Stimulated activated CD4-positive, alpha-beta T cell treated with anti-CD3 and anti-CD28 coated beads, TNF-alpha, amount 100 ng/mL, for 4 hours (primary cell): Measurements from ENCODE around the gene NBR1.
"Not testable (repeated sequence)": the region's sequence is repeated elsewhere in the genome, so short reads cannot be mapped to it uniquely, and the experiment has no call there.

Source experiments
- DNase-seq, 3 experiments: peaks; one replicate each; pipeline ENCODE4 v3.0.0-alpha.2; 2020; ENCODE audit warnings: low read depth in 3 of 3

Gene NBR1

GRCh38 chr17:43159232-43159631, 11.8 kb upstream of the NBR1 start:
- DNase-seq, result not testable (repeated sequence)

DNA sequence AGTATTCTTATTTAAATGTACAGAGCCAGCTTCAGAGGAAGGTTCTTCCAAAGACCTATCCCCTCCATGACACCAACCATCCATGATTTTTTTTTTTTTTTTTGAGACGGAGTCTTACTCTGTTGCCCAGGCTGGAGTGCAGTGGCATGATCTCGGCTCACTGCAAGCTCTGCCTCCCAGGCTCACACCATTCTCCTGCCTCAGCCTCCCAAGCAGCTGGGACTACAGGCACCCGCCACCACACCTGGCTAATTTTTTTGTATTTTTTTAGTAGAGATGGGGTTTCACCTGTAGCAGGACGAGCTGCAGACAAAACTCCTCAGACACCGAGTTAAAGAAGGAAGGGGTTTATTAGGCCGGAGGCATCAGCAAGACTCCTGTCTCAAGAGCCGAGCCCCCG, 11.1 kb upstream of the NBR1 start:
- DNase-seq, result not testable (repeated sequence)

DNA sequence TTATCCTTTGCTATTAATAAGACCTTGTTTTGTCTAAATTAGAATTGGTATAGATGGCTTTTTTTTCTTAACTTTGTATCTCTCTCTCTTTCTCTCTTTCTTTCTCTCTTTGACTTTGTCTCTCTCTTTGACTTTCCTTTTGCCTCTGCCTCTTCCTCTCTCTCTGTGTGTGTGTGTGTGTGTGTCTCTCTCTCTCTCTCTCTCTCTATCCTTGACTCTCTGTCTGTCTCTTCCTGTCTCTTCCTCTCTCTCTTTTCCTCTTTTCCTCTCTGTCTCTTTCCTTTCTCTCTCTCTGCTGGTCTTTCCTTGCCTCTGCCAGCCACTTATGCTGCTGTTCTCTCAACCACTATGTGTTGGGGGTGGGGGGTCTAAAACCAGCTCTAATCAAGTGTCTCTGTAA, 5.0 kb upstream of the NBR1 start:
- not testable (repeated sequence) for DNase-seq

DNA sequence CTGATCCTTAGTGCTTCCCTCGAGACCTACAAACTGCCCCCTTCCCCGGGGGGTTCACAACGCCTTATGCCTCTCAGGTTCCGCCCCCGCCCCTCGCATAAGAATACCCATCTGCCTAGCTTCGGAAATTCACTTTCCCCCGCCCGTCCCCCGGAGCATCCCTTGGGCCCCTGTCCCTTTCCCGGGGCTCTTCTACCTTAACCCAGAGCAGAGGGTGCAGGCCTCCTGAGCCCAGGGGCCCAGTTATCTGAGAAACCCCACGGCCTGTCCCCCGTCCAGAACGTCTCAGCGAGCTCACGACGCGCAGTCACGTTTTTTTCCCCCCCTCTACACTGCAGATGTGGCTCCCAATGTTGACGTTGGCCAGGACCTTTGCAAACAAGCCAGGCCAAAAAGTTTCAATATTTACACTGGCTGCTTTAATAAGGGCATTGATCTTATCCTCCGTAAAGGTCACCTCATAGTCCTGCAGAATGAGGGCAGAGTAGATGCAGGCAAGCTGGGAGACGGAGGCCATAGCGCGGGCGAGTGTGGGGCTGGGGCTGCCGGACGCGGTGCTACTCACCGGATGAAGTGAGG, 1.4 kb upstream of the NBR1 start:
- peak in 1 of 3 experiments; percentile 6 for DNase-seq

DNA sequence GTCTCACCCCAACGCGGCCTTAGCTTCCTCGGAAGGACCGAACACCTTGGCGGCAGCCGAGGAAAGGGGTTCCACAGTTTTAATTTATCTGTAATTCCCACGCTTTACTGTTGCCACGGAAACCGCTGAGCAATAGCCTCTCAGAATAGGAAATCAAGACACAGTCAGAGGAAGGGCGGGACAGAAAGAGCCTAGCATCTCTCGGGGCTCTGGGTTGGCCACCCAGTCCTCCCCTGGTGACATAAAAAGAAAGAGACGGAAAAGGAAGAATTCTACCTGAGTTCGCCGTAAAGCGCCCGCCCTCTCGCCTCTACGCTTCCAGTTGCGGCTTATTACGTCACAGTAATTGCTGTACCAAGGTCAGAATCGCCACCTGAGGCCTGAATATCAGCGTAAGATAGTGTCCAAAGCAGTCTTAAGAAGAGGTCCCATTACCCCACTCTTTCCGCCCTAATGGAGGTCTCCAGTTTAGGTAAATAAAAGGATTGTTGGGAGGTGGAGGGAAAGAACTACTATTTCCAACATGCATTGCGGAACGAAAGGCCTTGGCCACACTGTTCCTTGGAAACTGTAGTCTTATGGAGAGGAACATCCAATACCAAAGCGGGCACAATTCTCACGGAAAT, 761 bp upstream of the NBR1 start:
- DNase-seq, result peak; percentile 59 to 78 (median 73)

DNA sequence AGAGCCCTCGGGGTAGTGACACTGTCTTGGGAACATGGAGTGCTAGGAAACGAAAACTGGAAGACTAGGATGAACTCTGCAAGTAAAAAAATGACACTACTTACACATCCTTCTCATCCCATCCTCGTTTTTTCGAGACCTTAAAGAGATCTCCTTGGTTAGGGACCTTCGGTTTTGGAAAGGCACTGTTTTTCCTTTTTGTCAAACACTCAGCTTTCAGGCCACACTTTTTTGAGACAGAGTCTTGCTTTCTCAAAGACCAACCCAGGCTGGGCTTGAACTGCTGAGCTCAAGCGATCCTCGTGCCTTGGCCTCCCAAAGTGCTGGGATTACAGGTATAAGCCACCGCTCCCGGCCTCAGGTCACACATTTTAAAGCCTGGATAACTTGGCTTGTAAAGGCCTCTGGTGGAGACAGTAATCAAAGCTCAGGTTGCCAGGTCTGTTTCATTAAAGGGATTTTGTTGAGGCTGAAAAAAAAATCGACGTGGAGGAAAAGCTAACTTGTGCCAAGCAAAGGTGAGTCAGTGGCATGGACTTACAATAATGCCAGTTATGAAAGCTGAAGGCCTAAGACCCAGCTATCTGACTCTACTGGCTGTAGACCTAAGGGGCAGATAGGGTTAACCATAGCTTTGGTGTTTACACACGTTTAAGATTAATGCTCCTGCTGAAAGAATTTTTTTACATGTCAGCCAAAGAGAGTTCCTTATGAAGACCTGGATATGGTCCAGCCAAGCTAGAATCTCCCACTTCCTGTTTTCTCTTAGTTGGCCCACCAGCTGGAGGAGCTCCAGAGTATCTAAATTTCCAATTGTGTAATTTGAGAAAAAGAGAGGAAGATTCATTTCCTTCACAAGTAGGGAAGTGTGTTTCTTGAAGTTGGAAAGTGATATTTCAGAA, 823 bp downstream of the NBR1 start:
- DNase-seq, result no peak

DNA sequence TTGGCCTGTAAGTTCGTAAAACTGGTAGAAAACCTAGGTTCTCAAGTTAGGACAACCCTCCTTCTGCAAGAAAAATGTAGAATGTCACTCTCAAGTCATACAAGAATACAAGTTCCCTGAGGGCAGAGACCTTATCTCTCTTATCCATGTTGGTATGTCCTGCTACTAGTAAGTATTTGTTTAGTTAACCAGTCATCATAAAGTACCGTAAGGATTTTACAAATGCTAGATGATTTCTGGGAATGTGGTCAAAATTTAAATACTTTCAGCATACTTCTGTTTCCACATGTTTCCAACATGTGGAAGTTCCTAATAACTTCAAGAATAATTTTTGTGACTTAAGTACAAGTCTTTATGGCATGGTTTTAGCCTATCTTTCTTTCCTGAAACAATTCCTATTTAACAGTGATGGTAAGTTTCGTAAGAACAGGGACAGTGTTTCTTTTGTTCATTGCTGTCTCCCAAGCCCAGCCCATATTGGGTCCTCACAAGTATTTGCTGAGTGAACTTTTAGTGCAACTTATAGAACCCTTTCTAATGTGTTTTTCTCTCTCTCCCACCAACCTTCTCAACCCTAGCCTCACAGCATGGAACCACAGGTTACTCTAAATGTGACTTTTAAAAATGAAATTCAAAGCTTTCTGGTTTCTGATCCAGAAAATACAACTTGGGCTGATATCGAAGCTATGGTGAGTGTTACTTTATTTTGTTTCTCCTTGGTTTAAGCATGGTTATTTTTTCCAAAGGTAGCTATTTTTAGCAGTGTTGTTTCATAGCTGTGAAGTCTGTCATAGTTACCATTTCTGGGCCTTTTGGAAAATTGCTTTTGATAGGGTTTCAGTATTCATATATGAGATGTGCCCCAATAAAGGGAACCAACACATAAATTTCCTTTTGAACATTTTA, 4.5 kb downstream of the NBR1 start:
- no peak for DNase-seq

DNA sequence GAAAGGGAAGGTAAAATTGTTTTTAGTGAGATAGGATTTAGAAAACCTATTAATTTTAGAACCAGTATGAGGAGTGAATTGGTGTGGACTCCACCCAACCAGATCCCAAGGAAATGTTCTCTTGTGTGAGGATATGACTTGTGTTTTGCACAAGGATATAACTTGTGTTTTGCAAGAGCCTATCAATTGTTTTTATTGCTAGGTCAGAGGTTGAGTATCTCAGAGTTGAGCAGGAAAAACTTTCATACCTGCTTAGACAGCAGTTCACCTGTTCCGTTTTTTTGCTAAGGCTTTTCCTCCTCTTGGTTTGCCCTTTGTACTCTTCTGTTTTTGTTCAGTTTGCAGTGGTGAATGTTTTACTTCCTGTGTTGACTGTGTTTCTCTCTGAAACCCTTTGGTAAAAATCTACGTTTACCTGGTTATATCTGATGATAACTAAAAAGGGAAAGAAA, 5.1 kb downstream of the NBR1 start:
- no peak for DNase-seq

DNA sequence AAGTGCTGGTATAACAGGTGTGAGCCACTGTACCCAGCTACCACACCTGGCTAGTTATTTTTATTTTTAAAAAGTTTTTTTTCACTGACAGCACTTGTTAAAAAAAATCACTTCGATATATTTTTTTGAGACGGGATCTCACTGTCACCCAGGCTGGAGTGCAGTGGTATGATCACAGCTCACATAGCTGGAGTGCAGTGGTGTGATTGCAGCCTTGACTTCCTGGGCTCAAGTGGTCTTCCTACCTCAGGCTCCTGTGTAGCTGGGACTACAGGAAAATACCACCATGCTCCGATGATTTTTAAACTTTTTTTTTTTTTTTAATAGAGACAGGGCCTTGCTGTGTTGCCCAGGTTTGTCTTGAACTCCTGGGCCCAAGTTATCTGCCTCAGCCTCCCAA, 12.9 kb downstream of the NBR1 start:
- no peak for DNase-seq

DNA sequence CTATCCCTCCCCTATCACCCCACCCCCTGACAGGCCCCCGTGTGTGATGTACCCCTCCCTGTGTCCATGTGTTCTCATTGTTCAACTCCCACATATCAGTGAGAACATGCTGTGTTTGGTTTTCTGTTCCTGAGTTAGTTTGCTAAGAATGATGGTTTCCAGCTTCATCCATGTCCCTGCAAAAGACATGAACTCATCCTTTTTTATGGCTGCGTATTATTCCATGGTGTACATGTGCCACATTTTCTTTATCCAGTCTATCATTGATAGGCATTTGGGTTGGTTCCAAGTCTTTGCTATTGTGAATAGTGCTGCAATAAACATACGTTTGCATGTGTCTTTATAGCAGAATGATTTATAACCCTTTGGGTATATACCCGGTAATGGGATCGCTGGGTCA, 15.6 kb downstream of the NBR1 start:
- DNase-seq, result not testable (repeated sequence)

DNA sequence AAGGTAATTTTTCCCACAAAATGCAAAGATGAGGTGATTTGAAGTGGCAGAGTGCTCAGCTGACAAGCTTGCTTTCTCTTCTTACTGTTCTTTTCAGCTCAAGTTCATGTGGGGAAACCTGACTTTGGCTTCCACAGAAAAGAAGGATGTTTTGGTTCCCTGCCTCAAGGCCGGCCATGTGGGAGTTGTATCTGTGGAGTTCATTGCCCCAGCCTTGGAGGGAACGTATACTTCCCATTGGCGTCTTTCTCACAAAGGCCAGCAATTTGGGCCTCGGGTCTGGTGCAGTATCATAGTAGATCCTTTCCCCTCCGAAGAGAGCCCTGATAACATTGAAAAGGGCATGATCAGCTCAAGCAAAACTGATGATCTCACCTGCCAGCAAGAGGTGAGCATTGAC, 22.2 kb downstream of the NBR1 start:
- no peak for DNase-seq

GRCh38 chr17:43199633-43200032, 28.6 kb downstream of the NBR1 start:
- no peak for DNase-seq

- DNase-seq, result no peak
Measured at GRCh38 chr17:43200127-43200526, 29.1 kb downstream of the NBR1 start.

DNA sequence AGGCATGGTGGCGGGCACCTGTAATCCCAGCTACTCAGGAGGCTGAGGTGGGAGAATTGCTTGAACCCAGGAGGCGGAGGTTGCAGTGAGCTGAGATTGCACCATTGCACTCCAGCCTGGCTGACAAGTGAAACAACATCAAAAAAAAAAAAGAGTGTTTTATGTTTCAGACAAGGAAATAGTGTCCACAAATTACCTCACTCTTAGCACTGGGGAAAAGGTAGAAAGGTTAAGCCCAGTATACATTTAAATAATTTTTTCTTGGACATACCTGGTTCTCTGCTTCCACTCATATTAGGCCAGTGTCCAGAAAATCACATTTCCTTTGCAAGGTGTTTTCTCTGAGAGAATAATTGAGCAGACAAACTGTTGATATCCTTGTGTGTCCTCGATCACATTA, 32.0 kb downstream of the NBR1 start:
- not testable (repeated sequence) for DNase-seq

DNA sequence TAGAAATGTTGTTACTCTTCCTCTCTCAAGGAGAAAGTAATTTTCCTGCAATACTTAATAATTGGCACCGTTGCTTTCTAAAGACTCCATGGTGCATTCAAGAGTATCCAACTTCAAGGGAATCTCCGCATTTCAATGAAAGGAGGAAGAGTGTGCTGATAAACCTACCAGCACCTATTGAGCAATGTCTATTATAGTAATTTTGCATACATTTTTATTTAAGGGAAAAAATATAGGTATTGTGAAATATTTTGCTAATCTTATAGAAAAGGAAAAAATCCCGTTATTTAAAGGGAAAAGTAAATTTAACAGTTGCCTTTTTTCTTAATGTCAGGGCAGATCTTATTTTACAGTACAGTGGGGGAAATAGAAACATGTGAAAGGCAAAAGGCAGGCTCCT, 39.6 kb downstream of the NBR1 start:
- no peak for DNase-seq

GRCh38 chr17:43211123-43211479, 40.1 kb downstream of the NBR1 start:
- no peak for DNase-seq

DNA sequence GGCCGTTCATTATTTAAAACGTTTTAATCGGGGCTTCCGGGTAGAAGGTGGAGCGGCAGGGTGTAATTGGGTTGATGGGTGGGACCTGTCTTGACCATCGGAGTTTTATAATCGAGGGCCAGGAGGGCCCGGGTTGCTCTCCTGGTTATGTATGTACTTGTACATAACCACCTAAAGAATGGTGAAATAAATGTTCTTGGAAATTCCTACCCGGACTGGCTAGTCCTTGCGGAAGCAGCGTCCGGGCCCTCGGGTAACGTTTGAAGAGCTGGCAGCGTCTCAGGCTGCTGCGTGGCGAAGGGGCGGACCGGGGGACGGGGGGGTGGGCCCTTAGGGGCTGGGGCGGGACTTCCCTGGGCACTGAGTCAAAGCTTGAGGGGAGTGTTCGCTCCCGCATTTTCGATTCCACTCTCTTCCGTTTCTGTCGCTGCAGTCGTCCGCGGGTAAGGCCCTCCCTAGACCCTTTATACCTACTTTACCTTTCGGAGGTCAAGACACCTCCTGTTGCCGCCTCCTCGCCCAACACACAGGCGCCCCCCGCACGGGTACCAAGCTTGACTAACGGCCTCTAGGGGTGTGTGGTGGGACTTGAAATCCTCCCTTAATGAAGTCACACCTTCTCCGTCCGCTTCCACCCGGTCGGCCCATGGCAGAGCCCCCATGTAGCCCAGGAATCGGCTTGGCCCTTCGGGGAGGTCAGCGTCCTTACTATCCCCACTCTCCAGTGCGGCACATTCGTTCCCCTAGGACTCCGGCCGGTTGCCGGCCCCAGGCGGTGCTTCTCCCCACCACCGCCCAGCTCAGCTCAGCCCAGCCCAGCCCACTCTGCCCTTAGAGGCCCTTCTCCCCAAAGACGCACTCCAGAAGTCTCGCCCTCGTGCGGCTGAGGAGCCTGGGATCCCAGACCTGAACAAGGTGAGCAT, 40.7 kb downstream of the NBR1 start, which contains the start of gene TMEM106A:
Gene TMEM106A, plus strand, starts transcription at position 396 of the 923 bp plus-strand sequence. CDS start 1,167 bp downstream, outside the sequence.
- DNase-seq, result peak; percentile 53 to 54 (median 53)

DNA sequence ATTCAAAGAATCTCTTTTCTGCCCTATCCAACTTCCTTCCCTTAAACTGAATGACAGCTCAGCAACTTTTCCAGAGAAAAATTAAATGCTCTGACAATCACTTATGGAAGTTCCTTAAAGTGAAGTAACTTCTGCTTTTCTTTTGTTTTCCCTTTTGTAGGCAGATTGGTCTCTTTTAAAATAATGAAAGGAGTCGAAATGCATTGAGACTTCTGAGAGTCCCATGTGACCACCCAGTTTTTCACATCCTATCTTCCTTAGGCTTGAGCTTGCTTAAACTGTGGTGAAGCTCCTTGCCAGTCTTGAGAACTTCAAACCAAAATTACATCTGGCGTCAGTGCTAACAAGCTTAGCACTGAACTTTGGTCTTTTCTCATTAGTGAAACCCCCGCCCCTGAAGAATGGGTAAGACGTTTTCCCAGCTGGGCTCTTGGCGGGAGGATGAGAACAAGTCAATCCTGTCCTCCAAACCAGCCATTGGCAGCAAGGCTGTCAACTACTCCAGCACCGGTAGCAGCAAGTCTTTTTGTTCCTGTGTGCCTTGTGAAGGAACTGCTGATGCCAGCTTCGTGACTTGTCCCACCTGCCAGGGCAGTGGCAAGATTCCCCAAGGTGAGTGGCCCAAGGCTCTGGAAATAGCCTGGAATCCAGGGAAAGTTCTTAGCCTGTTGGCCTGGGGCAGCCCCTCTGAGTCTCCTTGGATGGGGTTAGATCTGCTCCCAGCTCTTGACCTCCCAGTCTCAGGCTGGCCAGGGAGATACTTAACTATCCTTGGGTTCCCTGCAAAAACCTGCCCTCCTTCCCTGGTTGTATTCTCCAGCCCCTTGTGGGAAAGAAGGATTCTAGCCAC, 41.9 kb downstream of the NBR1 start:
- no peak for DNase-seq

GRCh38 chr17:43213545-43213944, 42.5 kb downstream of the NBR1 start:
- no peak for DNase-seq

DNA sequence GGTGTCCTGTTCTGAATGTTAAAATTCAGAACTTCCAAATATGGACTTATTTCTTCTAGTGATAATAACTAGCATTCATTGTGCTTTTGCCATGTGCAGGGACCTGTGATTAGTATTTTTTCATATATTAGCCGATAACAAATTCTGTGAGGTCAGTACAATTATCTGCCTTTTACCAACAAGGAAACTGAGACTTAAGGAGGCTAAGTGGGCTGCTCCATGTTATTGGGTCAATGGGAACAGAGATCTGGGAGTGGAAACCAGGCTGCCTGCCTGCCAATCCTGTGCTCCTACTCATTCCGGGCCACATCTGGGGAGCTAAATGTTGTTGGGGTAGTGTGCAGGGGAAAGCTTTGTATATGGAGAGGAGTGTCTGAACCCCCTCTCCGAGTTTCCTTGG, 44.3 kb downstream of the NBR1 start:
- no peak for DNase-seq
